ENCODE results near the gene STX16. TPM values are rescaled to one million over a fixed set of nuclear protein-coding genes. Genes with fewer than 3 reads are reported as not detected.

Gene STX16
- total and polyA plus RNA-seq, 2 of the 13 experiments (the other 11 are each of a cell fraction or from before 2014, with no cell fraction given) = 28.0 to 72.7 TPM

GRCh38 chr20:58628491-58629214 lies 22.4 kb upstream of the STX16 start (continued):
- TF ChIP-seq ZNF720 (CRISPR knock-in tag; IDR thresholded peaks at IDR 0.05) = no peak

DNA sequence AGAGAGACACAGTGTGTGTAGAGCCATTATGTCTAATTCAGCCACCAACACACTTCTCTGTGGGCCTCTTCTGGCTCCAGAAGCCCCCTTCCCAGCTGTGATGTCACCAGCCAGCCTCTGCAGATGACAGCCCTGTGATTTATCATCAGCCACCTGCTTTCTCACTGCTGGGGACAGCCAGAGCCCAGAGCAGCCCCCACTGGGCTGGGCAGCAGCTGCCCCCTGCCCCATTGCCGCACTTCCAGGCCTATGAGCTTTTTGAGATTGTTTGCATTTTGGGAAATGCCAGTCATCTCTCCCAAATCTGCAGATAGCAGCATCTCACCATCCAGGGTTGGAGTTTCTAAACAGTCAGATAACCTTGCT lies 21.9 kb upstream of the STX16 start:
- peaks cover 4 to 97% of the 10 kb centered on the region in 2 experiments; a peak in 4 of 5 replicates for H3K27me3 ChIP-seq (ENCODE audit: control insufficient read depth in 1 of 2, insufficient read depth in 2 of 2, low read length in 2 of 2)
- FAIRE-seq (no peak), ATAC-seq (no peak), DNase-seq (ENCODE audit: low spot score) (no peak)
- no peak overlapping the region for H3K9ac ChIP-seq (ENCODE audit: insufficient read depth, low read depth, low read length)
- in situ Hi-C loops (cut with HindIII; ENCODE audit: extremely low pct_ligation_motif_present, low pct_unique_long_range_greater_than_20kb) (no loop called here), intact Hi-C loops (cut with micrococcal nuclease; ENCODE audit: unreplicated experiment) (no loop called here)
- H3K79me2 ChIP-seq (ENCODE audit: insufficient read depth, low read length) = no peaks in the 10 kb centered on the region
- TF ChIP-seq SMARCE1 (IDR thresholded peaks at IDR 0.05; ENCODE audit: borderline replicate concordance) (no peak), CREB1 (IDR thresholded peaks at IDR 0.05) (peak; percentile 43; the same call in 1 of the 2 replicates), CREB1 (CRISPR knock-in tag; IDR thresholded peaks at IDR 0.05) (no peak), NONO (IDR thresholded peaks at IDR 0.05) (no peak), NONO (CRISPR knock-in tag; conservative IDR thresholded peaks at IDR 0.05) (no peak), ZHX1 (CRISPR knock-in tag; IDR thresholded peaks at IDR 0.05; ENCODE audit: low read depth) (no peak), RAD51 (IDR thresholded peaks at IDR 0.05; ENCODE audit: borderline replicate concordance) (no peak), NFE2L2 (IDR thresholded peaks at IDR 0.05; ENCODE audit: low read length) (0 out of 2 replicates have a peak, but pooled peaks have one; percentile 10)
- no peak overlapping the region for H3K4me3 ChIP-seq (replicated peaks in 1 of 3; ENCODE audit: insufficient read depth in 1 of 3, low read depth in 2 of 3, low read length in 3 of 3)
- no peak overlapping the region for H3K4me2 ChIP-seq (ENCODE audit: low read depth, low read length)
- WGBS (ENCODE audit: low lambda C conversion rate) = 0% methylated on average over 1 of the region's 1 CpG
- H3K4me1 ChIP-seq (ENCODE audit: insufficient read depth, low read length) = peaks cover 5% of the 10 kb centered on the region
- ChIA-PET CTCF (ENCODE audit: low intra/inter-chr PET ratio, low total read pairs) (no interaction called here), POLR2A (no interaction called here)
- BruUV-seq (replicated peaks) = no TSS peak
- no peak overlapping the region for H3K27ac ChIP-seq (ENCODE audit: extremely low read length, insufficient read depth, low read length)
- no peaks in the 10 kb centered on the region for H3K36me3 ChIP-seq (replicated peaks in 1 of 2; ENCODE audit: control insufficient read depth in 1 of 2, insufficient read depth in 2 of 2, low read length in 2 of 2)
- no peak overlapping the region for H2AFZ ChIP-seq (ENCODE audit: low read length)
- H4K20me1 ChIP-seq (ENCODE audit: insufficient read depth, low read length) = no peaks in the 10 kb centered on the region
- H3K9me3 ChIP-seq (ENCODE audit: low read length) = no peaks in the 10 kb centered on the region
